ENCODE data around the gene PRR30.

DNA sequence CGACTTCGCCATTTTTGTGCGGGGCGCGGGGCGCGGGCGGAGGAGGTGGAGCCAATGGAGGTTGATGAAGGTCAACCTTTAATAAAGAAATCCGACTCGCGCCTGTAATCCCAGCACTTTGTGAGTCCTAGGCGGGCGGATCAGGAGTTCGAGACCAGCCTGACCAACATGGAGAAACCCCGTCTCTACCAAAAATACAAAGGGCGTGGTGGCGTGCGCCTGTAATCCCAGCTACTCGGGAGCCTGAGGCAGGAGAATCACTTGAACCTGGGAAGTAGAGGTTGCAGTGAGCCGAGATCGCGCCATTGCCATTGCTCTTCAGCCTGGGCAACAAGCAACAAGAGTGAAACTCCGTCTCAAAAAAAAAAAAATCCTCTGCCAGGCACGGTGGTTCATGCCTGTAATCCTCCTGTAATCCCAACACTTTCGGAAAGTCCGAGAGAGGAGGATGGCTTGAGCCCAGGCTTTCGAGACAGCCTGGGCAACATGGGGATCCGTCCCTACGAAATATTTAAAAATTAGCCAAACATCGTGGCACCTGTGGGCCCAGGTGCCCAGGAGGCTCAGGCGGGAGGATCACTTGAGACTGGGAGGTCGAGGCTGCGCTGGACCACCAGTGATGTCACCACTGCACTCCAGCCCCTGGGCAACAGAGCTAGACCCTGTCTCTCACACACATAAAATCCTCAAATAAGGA, 4.3 kb downstream of the PRR30 start:
- TF ChIP-seq, protein P1, sequence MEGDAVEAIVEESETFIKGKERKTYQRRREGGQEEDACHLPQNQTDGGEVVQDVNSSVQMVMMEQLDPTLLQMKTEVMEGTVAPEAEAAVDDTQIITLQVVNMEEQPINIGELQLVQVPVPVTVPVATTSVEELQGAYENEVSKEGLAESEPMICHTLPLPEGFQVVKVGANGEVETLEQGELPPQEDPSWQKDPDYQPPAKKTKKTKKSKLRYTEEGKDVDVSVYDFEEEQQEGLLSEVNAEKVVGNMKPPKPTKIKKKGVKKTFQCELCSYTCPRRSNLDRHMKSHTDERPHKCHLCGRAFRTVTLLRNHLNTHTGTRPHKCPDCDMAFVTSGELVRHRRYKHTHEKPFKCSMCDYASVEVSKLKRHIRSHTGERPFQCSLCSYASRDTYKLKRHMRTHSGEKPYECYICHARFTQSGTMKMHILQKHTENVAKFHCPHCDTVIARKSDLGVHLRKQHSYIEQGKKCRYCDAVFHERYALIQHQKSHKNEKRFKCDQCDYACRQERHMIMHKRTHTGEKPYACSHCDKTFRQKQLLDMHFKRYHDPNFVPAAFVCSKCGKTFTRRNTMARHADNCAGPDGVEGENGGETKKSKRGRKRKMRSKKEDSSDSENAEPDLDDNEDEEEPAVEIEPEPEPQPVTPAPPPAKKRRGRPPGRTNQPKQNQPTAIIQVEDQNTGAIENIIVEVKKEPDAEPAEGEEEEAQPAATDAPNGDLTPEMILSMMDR (IDR thresholded peaks at IDR 0.05) = no peak
- peak in 1 of 4 donors; percentile 0 for TF ChIP-seq POLR2A (IDR thresholded peaks at IDR 0.05)
